Effector CD8-positive, alpha-beta T cell (primary cell): ENCODE measurements around the gene UNC13A.

ENCODE experiments used
- DNase-seq: peaks from one replicate; lab custom pipeline; 2025; lab: John Stamatoyannopoulos, UW

Gene UNC13A

DNA sequence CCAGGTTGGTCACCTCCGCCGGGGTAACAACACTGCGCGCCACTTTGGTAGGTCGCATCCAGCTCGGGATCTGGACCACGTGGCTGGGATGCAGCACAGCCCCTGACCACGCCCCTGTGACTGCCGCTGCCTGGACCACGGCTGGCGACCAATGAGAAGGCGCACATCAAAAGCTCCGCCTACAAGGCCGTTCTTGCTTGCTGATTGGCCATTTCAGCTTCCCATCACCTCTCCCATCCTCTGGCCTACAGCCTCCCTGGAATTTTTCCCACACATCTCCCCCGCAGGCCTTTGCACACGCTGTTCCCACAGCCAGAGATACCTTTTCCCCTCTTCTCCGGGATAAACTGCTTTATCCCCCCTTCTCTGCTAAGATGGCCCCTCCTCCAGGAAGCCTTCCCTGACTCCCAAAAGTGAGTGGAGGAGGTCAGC lies 18.6 kb upstream of the UNC13A start:
- DNase-seq: no peak

DNA sequence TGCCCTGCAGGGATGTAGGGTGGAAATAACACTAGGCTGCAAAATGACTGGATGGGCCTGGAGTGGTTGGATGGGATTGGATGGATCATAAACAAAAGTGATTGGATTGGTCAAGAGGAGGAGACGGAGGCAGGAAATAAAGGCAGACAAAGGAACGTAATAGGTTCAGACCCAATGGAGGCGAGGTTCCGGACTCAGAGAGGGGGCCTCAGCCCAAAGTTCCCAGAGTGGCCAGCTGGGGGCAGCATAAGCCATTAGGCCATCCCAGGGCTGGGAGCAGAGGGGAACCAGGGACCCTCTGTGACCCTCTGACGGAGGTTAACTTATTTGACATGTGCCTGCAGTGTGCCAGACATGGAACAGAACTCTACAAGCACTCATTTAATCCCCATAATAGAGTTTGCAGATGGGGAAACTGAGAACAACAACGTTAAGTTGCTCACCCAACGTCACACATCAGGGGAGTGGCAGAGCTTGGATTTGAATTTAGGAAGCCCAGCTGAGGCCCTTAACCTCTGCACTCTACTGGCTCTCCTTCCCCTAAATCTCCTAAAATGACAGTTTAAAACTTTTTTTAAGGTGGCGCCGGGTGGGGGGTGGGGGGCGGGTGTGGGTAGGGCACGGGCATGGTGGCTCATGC lies 15.8 kb upstream of the UNC13A start:
- peak; percentile 62 for DNase-seq

DNA sequence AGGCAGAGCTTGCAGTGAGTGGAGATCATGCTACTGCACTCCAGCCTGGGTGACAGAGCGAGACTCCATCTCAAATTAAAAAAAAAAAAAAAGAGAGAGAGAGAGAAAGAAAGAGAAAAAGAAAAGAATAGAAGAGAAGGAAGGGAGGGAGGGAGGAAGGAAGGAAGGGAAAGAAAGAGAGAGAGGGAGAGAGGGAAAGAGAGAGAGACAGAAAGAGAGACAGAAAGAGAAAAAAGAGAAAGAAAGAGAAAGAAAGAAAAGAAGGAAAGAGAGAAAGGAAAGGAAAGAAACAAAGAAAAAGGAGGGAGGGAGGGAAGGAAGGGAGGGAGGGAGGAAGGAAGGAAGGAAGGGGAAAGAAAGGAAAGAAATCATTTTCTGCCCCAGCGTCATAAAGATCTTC lies 7.0 kb upstream of the UNC13A start:
- DNase-seq: no peak

DNA sequence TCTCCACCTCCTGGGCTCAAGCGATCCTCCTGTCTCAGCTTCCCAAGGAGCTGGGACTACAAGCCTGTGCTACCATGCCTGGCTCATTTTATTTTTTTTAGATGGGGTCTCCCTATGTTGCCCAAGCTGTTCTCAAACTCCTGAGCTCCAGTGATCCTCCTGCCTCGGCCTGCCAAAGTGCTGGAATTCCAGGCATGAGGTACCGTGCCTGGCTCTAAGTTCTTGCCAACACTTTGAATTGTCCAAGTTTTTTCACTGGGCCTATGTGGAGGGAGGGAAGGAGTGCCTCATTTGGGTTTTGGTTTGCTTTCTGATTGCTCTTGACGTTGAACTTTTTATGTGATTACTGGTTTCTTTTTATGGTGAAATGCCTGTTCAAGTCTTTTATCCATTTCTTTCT lies 4.4 kb upstream of the UNC13A start:
- DNase-seq: no peak

DNA sequence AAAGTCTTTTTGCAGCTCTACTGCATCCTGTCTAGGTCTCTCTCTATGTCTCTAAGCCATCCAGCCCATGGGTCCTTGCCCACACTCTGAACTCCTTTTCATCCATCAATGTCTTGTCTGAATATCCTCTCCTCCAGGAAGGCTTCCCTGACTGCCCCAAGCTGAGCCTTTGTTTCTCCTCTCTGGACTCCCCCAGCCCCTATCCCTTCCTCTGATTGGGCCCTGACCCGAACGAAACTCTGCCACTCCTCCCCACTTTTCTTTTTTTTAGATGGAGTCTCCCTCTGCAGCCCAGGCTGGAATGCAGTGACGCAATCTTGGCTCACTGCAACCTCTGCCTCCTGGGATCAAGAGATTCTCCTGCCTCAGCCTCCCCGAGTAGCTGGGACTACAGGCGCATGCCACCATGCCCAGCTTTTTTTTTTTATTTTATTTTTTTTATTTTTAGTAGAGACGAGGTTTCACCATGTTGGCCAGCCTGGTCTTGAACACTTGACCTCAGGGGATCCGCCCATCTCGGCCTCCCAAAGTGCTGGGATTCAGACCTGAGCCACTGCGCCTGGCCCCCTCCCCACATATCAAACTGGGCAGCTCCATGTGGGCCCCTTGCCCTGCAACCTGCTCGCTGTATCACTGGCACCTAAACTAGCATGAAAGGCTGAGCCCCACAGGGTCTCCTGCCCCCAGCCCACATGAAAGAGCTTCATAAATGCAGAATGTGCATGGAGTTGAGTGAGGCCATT lies 870 bp upstream of the UNC13A start:
- DNase-seq: no peak

DNA sequence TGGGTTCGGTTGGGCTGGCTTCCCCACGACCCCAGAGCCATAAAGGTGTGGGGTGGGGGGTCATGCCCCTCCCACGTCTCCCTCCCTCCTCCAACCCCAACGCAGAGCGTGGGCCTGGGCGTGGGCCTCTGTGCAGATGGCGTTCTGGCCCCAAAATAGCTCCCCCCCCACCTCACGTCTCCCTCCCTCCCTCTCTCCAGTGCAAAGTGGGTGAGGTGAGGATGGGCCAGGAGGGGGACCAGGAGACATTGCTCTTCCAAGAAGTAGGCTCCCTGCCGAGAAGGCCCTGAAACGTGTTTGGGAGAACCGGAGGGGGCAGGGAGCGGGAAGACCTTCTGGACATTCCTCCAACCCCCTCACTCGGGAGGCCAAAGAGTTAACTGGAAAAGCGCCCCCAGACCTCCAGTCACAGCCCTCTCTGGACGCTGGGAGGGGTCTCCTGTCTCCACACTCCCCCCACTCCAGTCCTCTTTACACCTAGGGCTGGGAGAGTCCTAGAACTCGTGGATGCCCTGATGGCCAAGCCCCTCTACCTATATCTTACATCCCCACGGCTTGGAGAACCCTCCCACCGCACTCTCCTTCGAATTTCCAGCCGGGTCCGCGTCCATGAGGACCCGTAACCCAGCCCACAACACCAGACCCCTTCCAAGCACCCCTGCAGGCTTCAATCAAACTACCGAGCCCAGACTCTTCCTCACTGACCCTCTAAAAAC lies 855 bp downstream of the UNC13A start:
- no peak for DNase-seq

DNA sequence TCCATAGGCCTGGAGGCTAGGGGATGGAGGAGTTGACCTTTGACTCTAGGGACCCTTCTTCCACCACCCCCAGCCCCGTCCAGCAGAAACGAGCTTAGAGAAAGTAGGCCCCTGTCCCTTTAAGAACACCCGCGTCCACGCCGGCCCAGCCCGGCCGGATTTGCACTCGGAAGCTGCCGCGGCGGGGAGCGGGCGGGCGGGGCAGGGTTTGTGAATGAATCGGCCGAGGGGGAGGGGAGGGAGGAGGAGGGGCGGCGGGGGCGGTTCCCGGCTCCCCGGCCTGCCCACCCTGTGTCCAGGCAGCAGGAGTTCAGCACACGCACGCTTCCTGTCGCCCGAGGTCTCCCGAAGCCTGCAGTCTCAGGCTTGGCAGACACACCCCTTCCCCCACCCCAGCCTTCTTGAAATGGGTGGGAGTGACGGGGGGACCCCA lies 1.5 kb downstream of the UNC13A start:
- no peak for DNase-seq

DNA sequence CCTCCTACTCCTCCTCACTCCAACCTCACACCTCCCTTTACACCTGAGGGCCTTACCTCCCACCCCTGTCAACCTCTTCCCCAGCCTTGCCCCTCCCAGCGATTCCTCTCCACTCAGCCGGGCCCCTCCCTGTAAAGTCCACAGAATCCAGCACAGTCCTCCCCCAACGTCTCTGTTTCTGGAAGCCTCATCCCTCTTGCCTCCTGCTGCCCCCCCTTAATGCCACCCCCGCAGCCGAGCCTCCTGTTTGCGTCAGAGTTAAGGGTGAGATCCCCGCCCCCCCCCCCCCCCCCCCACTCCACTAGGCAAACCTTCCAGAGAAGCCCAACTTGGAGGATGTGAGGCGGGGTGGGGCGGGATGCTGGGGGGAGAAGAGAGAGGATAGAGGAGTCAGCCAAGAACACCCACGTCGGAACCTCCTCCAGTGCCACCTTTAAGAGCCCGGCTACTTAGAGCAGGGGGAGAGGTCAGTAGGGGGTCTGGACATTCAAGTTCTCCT lies 2.1 kb downstream of the UNC13A start:
- DNase-seq: no peak

DNA sequence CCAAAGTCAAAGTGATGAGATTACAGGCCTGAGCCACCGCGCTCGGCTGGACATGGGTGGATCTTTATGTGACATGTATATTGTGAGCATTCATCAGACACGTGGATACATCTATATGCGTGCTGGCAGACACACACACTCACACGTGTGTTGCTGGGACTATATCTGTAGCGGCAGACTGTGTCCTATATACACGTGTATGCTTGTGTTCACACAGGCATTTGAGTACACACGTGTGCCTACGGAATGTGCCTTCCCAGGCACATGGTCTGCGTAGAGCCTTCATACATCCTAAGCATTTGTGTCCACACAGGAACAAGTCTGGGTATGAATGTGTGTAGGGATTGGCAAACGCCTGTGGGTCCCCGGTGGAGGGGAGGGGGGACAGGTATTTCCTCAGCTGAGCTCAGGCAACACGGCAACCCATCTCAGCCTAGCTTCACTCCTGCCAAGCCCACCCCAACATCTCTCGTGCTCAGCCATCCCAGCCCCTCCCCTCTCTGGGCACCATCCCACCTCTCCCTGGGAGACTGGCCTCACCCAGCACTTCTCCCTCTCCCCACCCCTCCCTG lies 2.6 kb downstream of the UNC13A start:
- DNase-seq: no peak

DNA sequence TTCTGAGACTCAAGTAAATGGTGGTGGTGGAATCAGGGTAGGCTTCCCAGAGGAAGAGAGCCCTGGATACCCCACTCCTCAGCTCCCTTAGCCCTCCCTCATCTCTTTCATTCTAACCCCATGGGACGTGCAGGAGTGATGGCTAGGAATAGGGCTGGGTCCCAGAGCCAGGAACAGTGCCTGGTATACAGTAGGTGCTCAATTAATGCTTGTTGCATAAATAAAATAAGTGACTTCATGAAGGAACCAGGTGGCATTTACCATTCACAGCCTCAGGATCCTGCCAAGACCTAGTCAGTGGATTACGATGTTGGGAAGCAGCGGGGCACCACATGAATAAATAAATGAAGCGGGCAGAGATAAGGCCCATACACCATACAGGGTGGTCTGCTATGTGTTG lies 3.9 kb downstream of the UNC13A start:
- DNase-seq: no peak

DNA sequence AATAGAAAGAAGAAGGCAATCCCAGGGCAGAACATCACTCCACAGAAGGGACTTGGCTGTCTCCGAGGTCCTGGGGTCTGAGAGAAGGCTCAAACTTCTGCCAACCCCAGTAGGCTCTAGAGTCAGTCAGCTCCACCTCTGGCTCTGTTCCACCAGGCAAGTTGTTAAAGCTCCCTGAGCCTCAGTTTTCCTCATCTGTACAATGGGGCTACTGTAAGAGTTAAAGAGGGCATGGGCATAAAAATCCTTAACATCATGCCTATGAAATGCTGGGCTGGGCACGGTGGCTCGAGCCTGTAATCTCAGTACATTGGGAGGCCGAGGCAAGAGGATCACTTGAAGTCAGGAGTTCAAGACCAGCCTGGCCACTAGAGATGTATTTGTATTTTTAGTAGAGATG lies 5.1 kb downstream of the UNC13A start:
- no peak for DNase-seq

DNA sequence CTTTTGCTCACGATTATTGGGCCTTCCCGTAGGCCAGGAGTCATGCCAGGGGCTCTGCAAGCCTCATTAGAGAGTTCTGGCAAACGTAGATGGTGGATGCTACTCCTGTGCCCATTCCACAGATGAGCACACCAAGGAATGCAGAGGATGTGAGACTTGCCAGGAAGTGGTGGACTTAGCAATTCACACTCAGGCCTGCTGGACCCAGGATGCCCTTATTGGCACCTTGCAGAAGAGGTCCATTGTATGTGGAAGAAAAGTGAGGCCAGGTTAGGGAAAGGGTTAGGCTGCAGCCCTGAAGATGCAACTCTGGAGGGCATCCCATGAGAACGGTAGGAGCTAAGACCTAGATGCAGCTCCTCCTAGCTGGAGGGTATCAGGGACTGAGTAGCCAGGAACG lies 5.9 kb downstream of the UNC13A start:
- no peak for DNase-seq

DNA sequence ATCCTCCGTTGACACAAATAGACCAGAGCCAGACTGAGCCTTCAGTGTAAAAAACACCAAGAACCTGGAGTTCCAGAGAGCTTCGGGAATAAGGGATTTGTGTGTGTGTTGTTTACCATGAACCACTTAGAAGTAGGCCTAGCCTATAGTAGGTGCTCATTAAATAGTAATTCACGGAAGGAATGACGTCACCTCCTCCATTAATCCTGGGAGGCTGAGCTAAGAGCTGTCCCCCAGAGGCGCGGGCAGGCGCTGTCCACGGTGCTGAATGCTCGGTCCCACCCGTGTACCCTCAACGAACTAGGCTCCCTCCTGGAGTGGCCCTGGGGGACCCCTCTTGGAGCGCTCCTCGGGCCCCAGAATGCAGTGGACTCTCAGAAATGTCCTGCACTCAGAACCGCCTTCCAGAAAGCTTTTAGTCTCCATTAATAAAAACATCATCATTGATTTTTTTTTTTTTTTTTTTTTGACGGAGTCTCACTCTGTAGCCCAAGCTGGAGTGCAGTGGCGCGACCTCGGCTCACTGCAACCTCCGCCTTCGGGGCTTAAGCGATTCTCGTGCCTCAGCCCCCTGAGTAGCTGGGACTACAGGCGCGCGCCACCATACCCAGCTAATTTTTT lies 6.5 kb downstream of the UNC13A start:
- peak; percentile 1 for DNase-seq

DNA sequence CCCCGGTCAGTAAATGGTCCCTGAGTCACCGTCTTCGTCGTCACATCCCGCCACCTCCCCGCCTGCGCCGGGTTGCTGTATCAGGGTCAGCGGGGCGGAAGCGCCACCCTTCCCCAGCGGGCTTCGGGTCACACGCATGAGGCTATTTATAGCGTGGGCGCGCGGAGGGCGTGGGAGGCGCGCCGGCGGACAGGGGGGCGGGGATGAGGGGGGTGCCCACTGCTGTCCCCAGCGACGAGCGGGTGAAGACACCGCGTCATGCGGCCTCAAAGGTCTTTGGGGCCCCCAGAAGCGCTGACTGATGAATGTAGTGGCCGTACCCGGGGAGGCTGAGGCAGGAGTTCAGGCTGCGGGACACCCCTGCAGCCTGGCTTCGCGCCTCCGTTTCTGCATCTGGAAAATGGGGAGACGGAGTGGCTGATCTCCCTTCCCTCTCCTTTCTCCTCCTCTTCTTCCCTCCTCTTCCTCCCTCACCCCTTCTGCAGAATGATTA lies 7.9 kb downstream of the UNC13A start:
- DNase-seq: peak; percentile 2

DNA sequence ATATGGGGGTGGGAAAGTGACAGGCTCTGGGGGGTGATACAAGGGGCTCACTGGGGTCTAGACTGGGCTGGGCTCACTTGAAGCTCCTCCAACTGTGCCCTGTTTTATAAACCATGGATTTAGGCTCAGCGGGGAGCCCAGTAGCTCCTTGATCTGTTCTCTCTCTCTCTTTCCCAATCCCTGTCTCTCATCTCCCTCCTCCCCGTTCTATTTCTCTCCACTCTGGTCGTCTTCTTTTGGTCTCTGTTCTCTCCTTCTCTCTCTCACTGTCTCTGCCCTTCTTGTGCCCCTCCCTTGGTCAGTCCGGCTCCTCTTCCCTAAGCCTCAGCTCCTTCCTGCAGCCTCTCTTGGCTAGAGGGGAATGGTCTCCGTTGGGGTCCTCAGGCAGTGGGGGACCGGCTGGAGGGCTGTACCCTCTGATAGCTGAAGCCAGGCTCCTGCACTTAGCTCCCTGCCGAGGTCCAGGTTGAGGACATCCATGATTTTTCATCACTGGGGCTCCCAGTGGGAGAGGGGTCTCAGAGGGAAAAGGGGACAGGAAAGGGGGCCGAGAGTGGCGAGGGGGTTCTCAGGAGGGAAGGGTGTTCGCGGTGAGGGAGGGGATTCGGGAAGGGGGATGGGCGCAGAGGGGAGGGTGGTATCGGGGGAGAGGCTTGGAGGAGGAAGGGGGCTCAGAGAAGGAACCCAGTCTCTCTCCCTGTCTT lies 8.5 kb downstream of the UNC13A start:
- DNase-seq: no peak

DNA sequence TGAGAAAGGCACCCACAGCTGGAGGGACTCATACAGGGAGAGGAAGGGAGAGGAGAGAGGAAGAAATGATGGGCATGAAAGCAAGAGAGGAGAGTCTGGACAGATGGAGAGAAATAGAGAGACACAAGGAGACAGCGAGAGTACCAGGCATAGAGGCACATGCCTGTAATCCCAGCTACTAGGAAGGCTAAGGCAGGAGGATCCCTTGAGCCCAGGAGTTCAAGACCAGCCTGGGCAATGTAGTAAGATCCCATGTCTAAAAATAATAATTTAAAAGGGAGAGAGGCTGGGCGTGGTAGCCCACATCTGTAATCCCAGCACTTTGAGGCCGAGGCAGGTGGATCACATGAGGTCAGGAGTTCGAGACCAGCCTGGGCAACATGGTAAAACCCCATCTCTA lies 9.3 kb downstream of the UNC13A start:
- DNase-seq: no peak

DNA sequence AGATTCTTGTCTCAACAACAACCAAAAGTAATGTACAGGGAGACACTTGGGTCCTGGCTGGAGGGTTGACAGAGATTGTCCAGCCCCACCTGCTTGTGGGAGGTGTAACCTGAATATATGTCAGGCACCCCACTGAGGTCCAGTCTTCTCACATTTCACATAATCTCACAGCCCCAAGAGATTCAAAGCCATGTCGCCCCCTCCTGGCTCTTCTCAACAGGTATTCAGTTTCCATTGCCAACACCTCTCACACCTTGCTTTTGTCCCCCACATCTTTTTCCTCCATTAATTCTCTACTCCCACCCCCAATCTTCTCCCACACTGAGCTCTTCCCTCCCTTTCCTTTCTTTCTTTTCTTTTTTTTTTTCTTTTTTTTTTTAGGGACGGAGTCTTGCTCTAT lies 11.2 kb downstream of the UNC13A start:
- DNase-seq: no peak

DNA sequence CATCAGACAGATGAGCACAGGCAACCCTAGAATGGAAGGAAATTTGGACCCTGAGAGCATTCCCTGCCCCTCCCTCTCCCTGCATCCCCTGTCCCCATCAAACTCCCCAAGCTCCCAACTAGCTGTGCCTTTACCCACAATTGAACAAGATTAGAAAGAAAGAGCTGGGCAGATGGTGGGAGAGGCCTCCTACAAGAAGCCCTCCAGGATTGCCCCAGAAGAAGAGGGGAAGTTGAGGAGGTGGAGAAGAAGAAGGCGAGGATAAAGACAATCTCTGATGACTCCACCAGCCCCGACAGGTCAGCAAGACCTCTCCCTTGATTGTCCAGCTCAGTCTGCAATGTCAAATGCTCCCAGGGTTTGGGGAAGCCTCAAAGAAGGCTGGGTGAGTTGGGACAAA lies 11.9 kb downstream of the UNC13A start:
- no peak for DNase-seq

DNA sequence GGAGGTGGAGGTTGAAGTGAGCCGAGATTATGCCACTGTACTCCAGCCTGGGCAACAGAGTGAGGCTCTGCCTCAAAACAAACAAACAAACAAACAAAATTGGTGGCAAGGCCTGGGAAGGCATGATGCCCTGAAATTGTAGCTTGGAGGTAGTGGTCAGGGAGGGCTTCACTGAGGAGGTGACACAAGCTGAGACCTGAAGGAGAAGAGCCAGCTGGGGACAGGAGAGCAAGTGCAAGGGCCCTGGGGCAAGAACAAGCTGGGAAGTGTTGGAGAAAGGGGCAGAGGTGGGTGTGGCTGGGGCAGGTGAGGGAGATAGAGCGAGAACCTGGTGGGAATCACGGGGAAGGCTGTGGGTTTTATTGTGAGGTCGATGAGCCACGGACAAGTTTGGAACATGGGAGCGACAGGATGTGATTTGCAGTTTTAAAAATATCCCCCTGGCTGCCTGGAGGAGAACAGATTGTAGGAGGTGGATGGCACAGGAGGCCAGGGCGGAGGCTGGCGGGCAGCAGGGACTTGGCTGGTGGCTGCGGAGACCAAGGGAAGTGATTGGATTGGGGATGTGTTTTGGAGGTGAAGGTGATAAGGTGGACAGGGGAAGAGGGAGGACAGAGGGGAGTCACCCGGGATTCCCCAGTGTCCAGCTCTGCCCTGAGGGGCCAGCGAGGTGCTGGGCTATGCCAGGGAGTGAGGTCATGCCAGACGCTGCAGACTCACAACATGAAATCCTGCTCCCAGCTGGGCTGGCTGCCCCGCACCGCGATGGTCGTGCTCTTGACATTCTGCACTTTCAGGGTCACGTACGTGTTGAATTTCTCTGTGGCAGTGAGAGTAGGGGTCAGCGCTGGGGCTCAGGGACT lies 14.0 kb downstream of the UNC13A start:
- DNase-seq: no peak

DNA sequence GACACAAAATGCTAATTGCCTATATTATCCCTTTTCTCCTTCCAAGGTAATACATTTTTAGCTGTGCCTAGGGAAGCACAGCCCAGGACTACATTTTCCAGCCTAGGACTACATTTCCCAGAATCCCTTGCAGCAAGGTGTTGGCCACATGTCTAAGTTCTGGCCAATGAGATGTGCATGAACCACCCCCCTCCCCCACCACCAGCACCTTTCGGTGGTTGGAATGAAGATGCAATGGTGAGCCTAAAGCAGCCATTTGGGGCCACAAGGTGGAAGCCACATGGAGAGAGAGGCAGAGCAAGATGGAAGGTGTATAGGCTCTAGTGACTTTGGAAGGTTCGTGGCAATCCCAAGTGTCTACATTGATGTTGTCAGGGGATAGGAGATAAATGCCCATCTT lies 16.2 kb downstream of the UNC13A start:
- no peak for DNase-seq
